SU-DHL-6 (cell line): ENCODE measurements around the gene SLC29A2.

Source experiments
- EZH2phosphoT487 ChIP-seq: fragments of 200-600 bp; sonication (generic), shearing (Covaris generic); conservative IDR thresholded peaks from 2 replicates; pipeline ENCODE4 v1.6.1; 2018; ENCODE audit warnings: mild to moderate bottlenecking, antibody characterized with exemption, low read length, moderate library complexity, mixed read lengths
- TF ChIP-seq, protein P1 (sequence below): fragments of 200-600 bp; sonication (generic); IDR thresholded peaks from one replicate; pipeline ENCODE4 v1.5.1; 2017; ENCODE audit warnings: antibody characterized with exemption, mild to moderate bottlenecking, low read length, moderate library complexity; ENCODE audit not compliant: insufficient read depth, poor library complexity, severe bottlenecking

DNA sequence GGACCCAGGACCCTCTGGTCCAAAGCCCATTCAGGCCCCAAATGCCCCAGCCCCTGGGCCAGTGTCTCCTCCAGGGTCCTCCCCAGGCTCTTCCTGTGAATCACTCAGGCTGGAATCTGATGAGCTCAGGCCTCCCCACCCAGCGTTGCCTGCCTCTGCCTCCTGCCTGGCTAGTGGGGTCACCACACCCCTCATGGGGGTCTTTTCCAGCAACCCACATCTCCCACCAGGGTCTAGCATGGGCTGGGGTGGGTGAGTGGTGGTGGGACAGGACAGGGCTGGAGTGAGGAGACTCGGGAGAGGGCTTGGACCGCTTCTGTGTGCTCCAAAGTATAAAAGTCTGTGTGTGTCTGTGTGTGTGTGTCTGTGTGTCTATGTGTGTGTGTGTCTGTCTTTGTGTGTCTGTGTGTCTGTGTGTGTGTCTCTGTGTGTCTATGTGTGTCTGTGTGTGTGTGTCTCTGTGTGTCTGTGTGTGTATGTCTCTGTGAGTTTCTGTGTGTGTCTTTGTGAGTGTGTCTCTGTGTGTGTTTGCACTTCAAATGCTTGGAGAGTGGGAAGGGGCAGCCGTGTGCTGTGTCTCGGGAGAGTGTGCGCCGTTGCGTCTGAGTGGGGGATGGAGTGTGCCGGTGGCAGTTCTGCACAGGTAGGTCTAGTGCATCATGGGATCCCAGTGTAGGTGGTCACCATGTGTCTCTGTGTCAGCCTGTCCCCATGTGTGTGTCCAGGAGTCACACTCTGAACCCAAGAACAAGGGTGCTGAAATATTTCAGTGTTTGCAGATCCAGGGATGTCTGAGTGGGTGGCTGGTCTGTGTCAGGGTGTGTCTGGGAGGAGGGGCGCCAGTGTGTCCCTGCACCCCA is 44.2 kb downstream of the SLC29A2 start:
- TF ChIP-seq, protein P1, sequence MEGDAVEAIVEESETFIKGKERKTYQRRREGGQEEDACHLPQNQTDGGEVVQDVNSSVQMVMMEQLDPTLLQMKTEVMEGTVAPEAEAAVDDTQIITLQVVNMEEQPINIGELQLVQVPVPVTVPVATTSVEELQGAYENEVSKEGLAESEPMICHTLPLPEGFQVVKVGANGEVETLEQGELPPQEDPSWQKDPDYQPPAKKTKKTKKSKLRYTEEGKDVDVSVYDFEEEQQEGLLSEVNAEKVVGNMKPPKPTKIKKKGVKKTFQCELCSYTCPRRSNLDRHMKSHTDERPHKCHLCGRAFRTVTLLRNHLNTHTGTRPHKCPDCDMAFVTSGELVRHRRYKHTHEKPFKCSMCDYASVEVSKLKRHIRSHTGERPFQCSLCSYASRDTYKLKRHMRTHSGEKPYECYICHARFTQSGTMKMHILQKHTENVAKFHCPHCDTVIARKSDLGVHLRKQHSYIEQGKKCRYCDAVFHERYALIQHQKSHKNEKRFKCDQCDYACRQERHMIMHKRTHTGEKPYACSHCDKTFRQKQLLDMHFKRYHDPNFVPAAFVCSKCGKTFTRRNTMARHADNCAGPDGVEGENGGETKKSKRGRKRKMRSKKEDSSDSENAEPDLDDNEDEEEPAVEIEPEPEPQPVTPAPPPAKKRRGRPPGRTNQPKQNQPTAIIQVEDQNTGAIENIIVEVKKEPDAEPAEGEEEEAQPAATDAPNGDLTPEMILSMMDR = no peak
- no peak for TF ChIP-seq EZH2phosphoT487
